HG03280 (cell line): ENCODE results near the gene AJAP1.

Source experiments
- ATAC-seq: cut with Tn5 transposase; IDR thresholded peaks from one replicate; pipeline ENCODE4 v1.9.1; 2021; ENCODE audit warnings: mild to moderate bottlenecking, moderate library complexity; ENCODE audit not compliant: unreplicated experiment

The AJAP1 gene

GRCh38 chr1:4699376-4700301 lies 45.2 kb downstream of the AJAP1 start:
- no peak for ATAC-seq

GRCh38 chr1:4700801-4701200 lies 46.4 kb downstream of the AJAP1 start:
- no peak for ATAC-seq

- no peak for ATAC-seq
Observed at GRCh38 chr1:4701276-4701675, 46.9 kb downstream of the AJAP1 start.

GRCh38 chr1:4702464-4702863 lies 48.1 kb downstream of the AJAP1 start:
- no peak for ATAC-seq

GRCh38 chr1:4702932-4703331 lies 48.5 kb downstream of the AJAP1 start:
- ATAC-seq: no peak

- no peak for ATAC-seq
Observed at GRCh38 chr1:4703646-4704045, 49.2 kb downstream of the AJAP1 start.

GRCh38 chr1:4708840-4709507 lies 54.6 kb downstream of the AJAP1 start:
- ATAC-seq: no peak

GRCh38 chr1:4709641-4710040 lies 55.2 kb downstream of the AJAP1 start:
- ATAC-seq: no peak

- ATAC-seq: no peak
Observed at GRCh38 chr1:4710592-4711415, 56.4 kb downstream of the AJAP1 start.

- ATAC-seq: no peak
Observed at GRCh38 chr1:4711416-4712275, 57.2 kb downstream of the AJAP1 start.

GRCh38 chr1:4713669-4714068 lies 59.3 kb downstream of the AJAP1 start:
- ATAC-seq: no peak

GRCh38 chr1:4716406-4716805 lies 62.0 kb downstream of the AJAP1 start:
- no peak for ATAC-seq

GRCh38 chr1:4718071-4718470 lies 63.7 kb downstream of the AJAP1 start:
- no peak for ATAC-seq

GRCh38 chr1:4723106-4723505 lies 68.7 kb downstream of the AJAP1 start:
- no peak for ATAC-seq

- no peak for ATAC-seq
Observed at GRCh38 chr1:4724001-4724400, 69.6 kb downstream of the AJAP1 start.

GRCh38 chr1:4724695-4725250 lies 70.4 kb downstream of the AJAP1 start:
- ATAC-seq: no peak

- ATAC-seq: no peak
Observed at GRCh38 chr1:4725416-4725815, 71.0 kb downstream of the AJAP1 start.

- ATAC-seq: no peak
Observed at GRCh38 chr1:4726620-4727341, 72.4 kb downstream of the AJAP1 start.

- no peak for ATAC-seq
Observed at GRCh38 chr1:4728319-4729089, 74.1 kb downstream of the AJAP1 start.
